Dermis microvascular lymphatic vessel endothelial cell (primary cell): Measurements from ENCODE around the gene TTC3. TPM values are rescaled to one million over a fixed set of nuclear protein-coding genes. Genes with fewer than 3 reads are reported as not detected.

Experiments
- DNase-seq, 2 donors: peaks; one replicate each; pipeline versions ENCODE4 v3.0.0 to v3.0.0-alpha.2; 2010; ENCODE audit warnings: low read depth in 2 of 2
- total RNA-seq: library from RNA; depleted of rRNA; stranded (reverse); fragments of >200 nt; gene quantifications from 2 replicates; pipeline ENCODE4 v1.2.1, GENCODE V29; 2014

Gene TTC3
- total RNA-seq, 1 donor from 2014 or later: 87.8 TPM

GRCh38 chr21:37193006-37193405, 120.0 kb downstream of the TTC3 start:
- no peak for DNase-seq

GRCh38 chr21:37193676-37194075, 120.6 kb downstream of the TTC3 start:
- no peak for DNase-seq

- no peak for DNase-seq
Observed at GRCh38 chr21:37195059-37195458, 122.0 kb downstream of the TTC3 start.

GRCh38 chr21:37195610-37196009, 122.6 kb downstream of the TTC3 start:
- no peak for DNase-seq

GRCh38 chr21:37196847-37197246, 123.8 kb downstream of the TTC3 start:
- no peak for DNase-seq

GRCh38 chr21:37197746-37198145, 124.7 kb downstream of the TTC3 start:
- no peak for DNase-seq

GRCh38 chr21:37199057-37199924, 126.2 kb downstream of the TTC3 start:
- peak; percentile 84 to 88 for DNase-seq

GRCh38 chr21:37200641-37201480, 127.8 kb downstream of the TTC3 start:
- DNase-seq: no peak

GRCh38 chr21:37202221-37203110, 129.4 kb downstream of the TTC3 start:
- DNase-seq: no peak

- no peak for DNase-seq
Observed at GRCh38 chr21:37204580-37204979, 131.5 kb downstream of the TTC3 start.

- peak in 1 of 2 donors; percentile 46 for DNase-seq
Observed at GRCh38 chr21:37206496-37206895, 133.4 kb downstream of the TTC3 start.

- peak in 1 of 2 donors; percentile 46 for DNase-seq
Observed at GRCh38 chr21:37207441-37208009, 134.5 kb downstream of the TTC3 start.

GRCh38 chr21:37208056-37208721, 135.1 kb downstream of the TTC3 start:
- peak; percentile 20 to 47 for DNase-seq

GRCh38 chr21:37208741-37209225, 135.7 kb downstream of the TTC3 start:
- no peak for DNase-seq

GRCh38 chr21:37210130-37210529, 137.1 kb downstream of the TTC3 start:
- DNase-seq: no peak

- no peak for DNase-seq
Observed at GRCh38 chr21:37210799-37211198, 137.7 kb downstream of the TTC3 start.

- DNase-seq: no peak
Observed at GRCh38 chr21:37214952-37215351, 141.9 kb downstream of the TTC3 start.

- no peak for DNase-seq
Observed at GRCh38 chr21:37219761-37220432, 146.8 kb downstream of the TTC3 start.

GRCh38 chr21:37220433-37220980, 147.5 kb downstream of the TTC3 start:
- DNase-seq: peak; percentile 12 to 62
